HepG2 (cell line): ENCODE results near the gene PLA2G4B. TPM values are rescaled to one million over a fixed set of nuclear protein-coding genes. Genes with fewer than 3 reads are reported as not detected.

Experiments used
- ATAC-seq: fragments of 200-7000 bp; cut with Tn5 transposase; 3 replicates; pipeline ENCODE4 v1.9.1; 2020; ENCODE audit warnings: mild to moderate bottlenecking, moderate library complexity
- BruUV-seq: library from RNA; stranded (reverse); fragments of 400-500 nt; replicated peaks from 2 replicates; lab custom pipeline; 2021; lab: Mats Ljungman, UMichigan
- CTCF ChIA-PET: fragments of 300-600 bp; formaldehyde crosslinking; extraction: SDS; loops from one replicate; lab custom pipeline; 2021; ENCODE audit warnings: low total read pairs, inconsistent platforms, low intra/inter-chr PET ratio; lab: Yijun Ruan, JAX
- POLR2A ChIA-PET: fragments of 350-600 bp; sonication (Branson Sonifier 250); formaldehyde crosslinking; loops from one replicate; lab custom pipeline; 2020; ENCODE audit warnings: antibody characterized with exemption, inconsistent platforms; lab: Yijun Ruan, JAX
- DNase-seq: peaks from one replicate; pipeline ENCODE4 v3.0.0-alpha.2; 2015; ENCODE audit warnings: low spot score
- FAIRE-seq: peaks from 3 replicates; lab custom pipeline; 2011; peaks lifted over from hg19 to GRCh38; lab: Jason Lieb, UNC
- H2AFZ ChIP-seq: one replicate; pipeline ENCODE4 v1.6.1; 2011; ENCODE audit warnings: low read length, inconsistent platforms
- H3K27ac ChIP-seq: fragments of 300-600 bp; 3 replicates; pipeline ENCODE4 v1.8.0; 2011; ENCODE audit warnings: mixed run types, mild to moderate bottlenecking, mixed read lengths, low read length, inconsistent platforms; ENCODE audit not compliant: insufficient read depth; ENCODE audit errors: extremely low read length
- H3K27me3 ChIP-seq, 2 experiments: fragments of 200-600 bp in 1 of 2; 2 replicates in 1 of 2; 3 replicates in 1 of 2; pipeline versions ENCODE4 v1.6.0 to v1.8.0; 2011; ENCODE audit warnings: low read length in 2 of 2, mild to moderate bottlenecking in 2 of 2, moderate library complexity in 2 of 2, inconsistent platforms in 1 of 2; ENCODE audit not compliant: insufficient read depth in 2 of 2, control insufficient read depth in 1 of 2
- H3K36me3 ChIP-seq, 2 experiments: fragments of 200-600 bp in 1 of 2; replicated peaks in 1 of 2; 2 replicates in 1 of 2; 3 replicates in 1 of 2; pipeline versions ENCODE4 v1.5.1 to v1.8.0; 2011; ENCODE audit warnings: low read length in 2 of 2, inconsistent platforms in 1 of 2; ENCODE audit not compliant: insufficient read depth in 2 of 2, control insufficient read depth in 1 of 2
- H3K4me1 ChIP-seq: 2 replicates; pipeline ENCODE4 v1.5.1; 2012; ENCODE audit warnings: low read length, inconsistent platforms; ENCODE audit not compliant: insufficient read depth
- H3K4me2 ChIP-seq: 2 replicates; pipeline ENCODE4 v1.6.0; 2011; ENCODE audit warnings: low read depth, low read length, inconsistent platforms
- H3K4me3 ChIP-seq, 3 experiments: fragments of 200-600 bp in 1 of 3; sonication (generic), shearing (Covaris generic) in 1 of 3; replicated peaks in 1 of 3; 2 replicates each; pipeline ENCODE4 v1.5.1; 2011 to 2016; ENCODE audit warnings: low read length in 3 of 3, inconsistent platforms in 2 of 3, low read depth in 2 of 3, mild to moderate bottlenecking in 2 of 3, control low read depth in 1 of 3, mixed read lengths in 1 of 3; ENCODE audit not compliant: insufficient read depth in 1 of 3
- H3K79me2 ChIP-seq: one replicate; pipeline ENCODE4 v1.6.1; 2011; ENCODE audit warnings: low read length, inconsistent platforms; ENCODE audit not compliant: insufficient read depth
- H3K9ac ChIP-seq: 2 replicates; pipeline ENCODE4 v1.6.0; 2011; ENCODE audit warnings: mild to moderate bottlenecking, low read depth, low read length, inconsistent platforms; ENCODE audit not compliant: insufficient read depth
- H3K9me3 ChIP-seq: 2 replicates; pipeline ENCODE4 v1.5.1; 2012; ENCODE audit warnings: mild to moderate bottlenecking, low read length
- H4K20me1 ChIP-seq: 2 replicates; pipeline ENCODE4 v1.6.0; 2011; ENCODE audit warnings: inconsistent platforms, mild to moderate bottlenecking, low read length, moderate library complexity; ENCODE audit not compliant: insufficient read depth
- CREM ChIP-seq, 2 experiments: sonication (generic) in 1 of 2; formaldehyde crosslinking in 1 of 2; IDR thresholded peaks; 2 replicates each; pipeline versions ENCODE4 v1.4.0 to v1.6.1; 2016 to 2020; ENCODE audit warnings: antibody characterized with exemption in 1 of 2, mild to moderate bottlenecking in 1 of 2, missing genetic modification reagents in 1 of 2
- HNRNPH1 ChIP-seq: fragments of 200-400 bp; formaldehyde crosslinking; optimal IDR thresholded peaks from 2 replicates; pipeline ENCODE3; 2017; ENCODE audit warnings: mild to moderate bottlenecking, low read depth, low read length
- PRMT3 ChIP-seq: sonication (generic); formaldehyde crosslinking; IDR thresholded peaks from 2 replicates; pipeline ENCODE4 v1.8.1; 2022; ENCODE audit warnings: low read depth, mild to moderate bottlenecking, moderate library complexity, missing genetic modification reagents, borderline replicate concordance
- SIN3A ChIP-seq: IDR thresholded peaks from 2 replicates; pipeline ENCODE4 v1.6.1; 2011; ENCODE audit warnings: low read depth, mild to moderate bottlenecking, control low read depth, low read length, borderline replicate concordance
- SP5 ChIP-seq: IDR thresholded peaks from 2 replicates; pipeline ENCODE4 v1.6.1; 2016; ENCODE audit warnings: low read depth, borderline replicate concordance
- TCF12 ChIP-seq, 2 experiments: fragments of 450-650 bp in 1 of 2; sonication (generic) in 1 of 2; formaldehyde crosslinking in 1 of 2; IDR thresholded peaks; 2 replicates each; pipeline versions ENCODE4 v1.6.1 to v1.8.0; 2017 to 2022; ENCODE audit warnings: antibody characterized with exemption in 1 of 2, mild to moderate bottlenecking in 1 of 2, missing genetic modification reagents in 1 of 2, moderate library complexity in 1 of 2
- YY1 ChIP-seq: IDR thresholded peaks from 2 replicates; pipeline ENCODE4 v1.6.1; 2011; ENCODE audit warnings: low read length, low read depth, moderate library complexity, mild to moderate bottlenecking; ENCODE audit not compliant: insufficient read depth, insufficient replicate concordance
- ZFP90 ChIP-seq: sonication (generic); formaldehyde crosslinking; IDR thresholded peaks from 2 replicates; pipeline ENCODE4 v1.8.0; 2022; ENCODE audit warnings: missing genetic modification reagents, mild to moderate bottlenecking, inconsistent platforms, borderline replicate concordance
- ZFP91 ChIP-seq: sonication (generic); formaldehyde crosslinking; IDR thresholded peaks from 2 replicates; pipeline ENCODE4 v1.9.0; 2022; ENCODE audit warnings: missing genetic modification reagents, mild to moderate bottlenecking, borderline replicate concordance
- ZMYM3 ChIP-seq: sonication (generic); formaldehyde crosslinking; IDR thresholded peaks from 2 replicates; pipeline ENCODE4 v1.5.1; 2020; ENCODE audit warnings: mild to moderate bottlenecking, missing genetic modification reagents
- ZNF3 ChIP-seq: IDR thresholded peaks from 2 replicates; pipeline ENCODE4 v1.7.0; 2017; ENCODE audit warnings: inconsistent platforms
- ZNF563 ChIP-seq: sonication (generic); formaldehyde crosslinking; IDR thresholded peaks from 2 replicates; pipeline ENCODE4 v1.8.0; 2022; ENCODE audit warnings: mild to moderate bottlenecking, moderate library complexity, missing genetic modification reagents
- ZNF569 ChIP-seq: sonication (generic); formaldehyde crosslinking; IDR thresholded peaks from 2 replicates; pipeline ENCODE4 v1.5.0; 2020; ENCODE audit warnings: mild to moderate bottlenecking, missing genetic modification reagents, moderate library complexity, borderline replicate concordance
- ZSCAN20 ChIP-seq: sonication (generic); formaldehyde crosslinking; IDR thresholded peaks from 2 replicates; pipeline ENCODE4 v1.4.0; 2020; ENCODE audit warnings: missing genetic modification reagents, mild to moderate bottlenecking, borderline replicate concordance
- WGBS: methylation state at CpG from one replicate; pipeline ENCODE4 v1.1.6; 2017; ENCODE audit warnings: low lambda C conversion rate; 5-methylcytosine and 5-hydroxymethylcytosine counted together
- in situ Hi-C: cut with HindIII; loops from 2 replicates; pipeline ENCODE4 v1.10.0; 2017; ENCODE audit warnings: low pct_unique_long_range_greater_than_20kb; ENCODE audit not compliant: extremely low pct_ligation_motif_present
- intact Hi-C: fragments of 100-400 bp; cut with micrococcal nuclease; formaldehyde crosslinking; loops from one replicate; pipeline ENCODE4 v1.10.0; 2022; ENCODE audit not compliant: unreplicated experiment
- microRNA-seq: library from miRNA; unstranded; fragments of <30 nt; microRNA quantifications from one replicate; pipeline ENCODE4, GENCODE V29; 2020
- polyA plus RNA-seq, 8 experiments: library from polyadenylated mRNA; depleted of rRNA in 3 of 8; stranded (reverse) in 7 of 8; unstranded in 1 of 8; fragments of >200 nt; fragmentation: Illumina TruSeq in 4 of 8; extraction: Trizol in 4 of 8; gene quantifications; 2 replicates each; pipeline versions ENCODE4 v1.2.1 to v1.2.3, GENCODE V29; 2011 to 2016; ENCODE audit warnings: low read depth in 4 of 8, missing spikeins in 1 of 8, mixed read lengths in 1 of 8; ENCODE audit not compliant: insufficient read depth in 1 of 8
- small RNA-seq, 3 experiments: library from RNA; depleted of rRNA; stranded (forward); fragments of <200 nt; gene quantifications; one replicate each; pipeline ENCODE3, GENCODE V24; 2012; ENCODE audit warnings: low read depth in 2 of 3, low replicate concordance in 1 of 3; ENCODE audit not compliant: insufficient read length in 3 of 3, insufficient read depth in 2 of 3
- total RNA-seq, 5 experiments: library from RNA; depleted of rRNA; stranded (reverse); fragments of >200 nt; fragmentation: Illumina TruSeq; extraction: Trizol; gene quantifications; 2 replicates each; pipeline ENCODE4 v1.2.3, GENCODE V29; 2016; ENCODE audit warnings: low read depth in 1 of 5

PLA2G4B gene
- total and polyA plus RNA-seq, 2 of the 13 experiments (the other 11 are each of a cell fraction or from before 2014, with no cell fraction given): 5.1 to 8.0 TPM

GRCh38 chr15:41897363-41897799 lies 58.7 kb downstream of the PLA2G4B start:
- no peak overlapping the region for H2AFZ ChIP-seq
- H4K20me1 ChIP-seq: no peaks in the 10 kb centered on the region
- CTCF ChIA-PET: no interaction called here
- no peak overlapping the region for H3K27ac ChIP-seq
- H3K9me3 ChIP-seq: no peaks in the 10 kb centered on the region
- no peak overlapping the region for H3K4me3 ChIP-seq
- 84% methylated on average over 8 of the region's 8 CpGs for WGBS
- ATAC-seq: no peak
- TF ChIP-seq PRMT3 (CRISPR knock-in tag) (no peak), HNRNPH1 (no peak), SP5 (CRISPR knock-in tag) (no peak), ZMYM3 (no peak), ZFP90 (CRISPR knock-in tag) (no peak), ZNF563 (no peak), CREM (IDR thresholded peaks at IDR 0.05) (no peak), CREM (CRISPR knock-in tag; IDR thresholded peaks at IDR 0.05) (no peak), TCF12 (IDR thresholded peaks at IDR 0.05) (no peak), TCF12 (CRISPR knock-in tag; IDR thresholded peaks at IDR 0.05) (no peak), ZNF3 (CRISPR knock-in tag) (no peak), ZSCAN20 (CRISPR knock-in tag) (no peak), YY1 (no peak), SIN3A (no peak), ZNF569 (CRISPR knock-in tag) (no peak), ZFP91 (CRISPR knock-in tag) (no peak)
- H3K27me3 ChIP-seq: peaks cover 4 to 13% of the 10 kb centered on the region in 2 experiments; a peak in 4 of 5 replicates
- DNase-seq: no peak
- H3K4me2 ChIP-seq: no peak overlapping the region
- no peak overlapping the region for H3K9ac ChIP-seq
- in situ Hi-C loops (no loop called here), intact Hi-C loops (no loop called here)
- no TSS peak for BruUV-seq
- POLR2A ChIA-PET: no interaction called here
- FAIRE-seq: no peak
- H3K36me3 ChIP-seq: 0 out of 5 replicates have a peak, but pooled peaks cover 0 to 5% of the 10 kb centered on the region in 2 experiments
- H3K4me1 ChIP-seq: peaks cover 28% of the 10 kb centered on the region
- no peaks in the 10 kb centered on the region for H3K79me2 ChIP-seq

Small RNA genes lying within 50 kb of the gene (microRNA-seq; reads per million reads assigned to microRNA genes)
- not detected for gene MIR4310

Small RNA genes lying within 50 kb of the gene (small RNA-seq; reads per million reads assigned to genes)
- gene JMJD7-PLA2G4B (0 reads per million in 3 experiments), gene MIR4310 (0 reads per million in 3 experiments), gene RNA5SP393 (0 reads per million in 3 experiments)

Other genes starting within 250 kb of the PLA2G4B start
- gene MGA, start 178.4 kb upstream of the PLA2G4B start, total RNA-seq (2016; rRNA removed; fragmentation: Illumina TruSeq; extraction: Trizol): 59.0 and 71.8 TPM in 2 replicates
- 5.3 and 5.5 TPM in 2 replicates for gene MGA, start 178.4 kb upstream of the PLA2G4B start, polyA plus RNA-seq (2011; rRNA removed)
- gene MAPKBP1, start 64.4 kb upstream of the PLA2G4B start, total RNA-seq (2016; rRNA removed; fragmentation: Illumina TruSeq; extraction: Trizol): 3.9 and 7.3 TPM in 2 replicates
- gene MAPKBP1, start 64.4 kb upstream of the PLA2G4B start, polyA plus RNA-seq (2011; rRNA removed): 3.0 and 4.7 TPM in 2 replicates
- 5.4 and 7.1 TPM in 2 replicates for gene JMJD7, start 10.8 kb upstream of the PLA2G4B start, total RNA-seq (2016; rRNA removed; fragmentation: Illumina TruSeq; extraction: Trizol)
- 6.4 and 7.2 TPM in 2 replicates for gene JMJD7, start 10.8 kb upstream of the PLA2G4B start, polyA plus RNA-seq (2011; rRNA removed)
- 0.01 and 0.07 TPM in 2 replicates for gene SPTBN5, start 55.2 kb downstream of the PLA2G4B start, total RNA-seq (2016; rRNA removed; fragmentation: Illumina TruSeq; extraction: Trizol)
- 0.01 and 0.03 TPM in 2 replicates for gene SPTBN5, start 55.2 kb downstream of the PLA2G4B start, polyA plus RNA-seq (2011; rRNA removed)
- gene EHD4, start 133.7 kb downstream of the PLA2G4B start, total RNA-seq (2016; rRNA removed; fragmentation: Illumina TruSeq; extraction: Trizol): 4.8 and 4.9 TPM in 2 replicates
- gene EHD4, start 133.7 kb downstream of the PLA2G4B start, polyA plus RNA-seq (2011; rRNA removed): 3.1 and 4.2 TPM in 2 replicates
- not detected in 2 replicates for gene PLA2G4E, start 182.2 kb downstream of the PLA2G4B start, total RNA-seq (2016; rRNA removed; fragmentation: Illumina TruSeq; extraction: Trizol)
- 0.01 TPM in 1 of 2 replicates, not detected in the other for gene PLA2G4E, start 182.2 kb downstream of the PLA2G4B start, polyA plus RNA-seq (2011; rRNA removed)